GM19395 (cell line): ENCODE data around the gene CTSC.

Source experiments
- ATAC-seq: cut with Tn5 transposase; IDR thresholded peaks from one replicate; pipeline ENCODE4 v1.9.1; 2021; ENCODE audit warnings: mild to moderate bottlenecking, moderate library complexity; ENCODE audit not compliant: unreplicated experiment

The CTSC gene

GRCh38 chr11:88337181-88337986, at the start of gene CTSC:
Gene CTSC (minus strand): TSS chr11:88337736. CDS start chr11:88337672, 64 bp downstream.
- ATAC-seq, result peak; percentile 91

DNA sequence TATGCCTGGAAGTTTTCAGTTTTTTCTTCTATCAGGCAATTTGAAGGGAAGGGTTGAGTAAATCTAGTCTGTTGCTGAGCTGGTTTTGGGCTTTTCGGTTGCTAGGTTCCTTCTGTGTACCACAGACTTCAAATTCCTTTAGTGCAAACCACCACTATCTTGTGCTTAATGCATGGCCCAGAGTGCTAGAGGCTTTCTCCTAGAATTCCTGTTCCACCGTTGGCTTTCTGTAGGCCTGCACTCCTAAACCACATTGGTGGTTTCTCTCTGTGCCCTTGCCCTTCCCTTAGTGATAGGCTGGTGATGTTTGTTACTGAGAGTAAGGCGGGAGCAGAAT, 47.1 kb upstream of the CTSC start:
- no peak for ATAC-seq

- no peak for ATAC-seq
These were observed 46.6 kb upstream of the CTSC start for GRCh38 chr11:88384004-88384668.

DNA sequence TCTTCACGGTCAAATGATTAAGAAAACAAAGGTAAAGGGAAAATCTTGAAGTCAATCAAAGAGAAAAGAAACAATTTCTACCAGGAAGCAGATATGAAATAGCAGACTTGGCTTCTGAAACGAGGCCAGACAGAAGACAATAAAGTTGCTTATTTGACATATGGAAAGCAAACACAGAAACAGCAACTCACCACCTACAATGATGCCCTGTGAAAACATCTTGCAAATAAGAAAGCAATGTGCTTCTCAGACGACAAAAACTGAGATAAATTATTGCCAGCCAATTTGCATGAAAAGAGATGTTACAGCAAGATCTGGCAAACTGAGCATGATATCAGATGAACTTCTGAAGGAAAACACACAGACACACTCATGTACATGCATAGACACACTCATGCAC, 45.9 kb upstream of the CTSC start:
- ATAC-seq, result no peak

DNA sequence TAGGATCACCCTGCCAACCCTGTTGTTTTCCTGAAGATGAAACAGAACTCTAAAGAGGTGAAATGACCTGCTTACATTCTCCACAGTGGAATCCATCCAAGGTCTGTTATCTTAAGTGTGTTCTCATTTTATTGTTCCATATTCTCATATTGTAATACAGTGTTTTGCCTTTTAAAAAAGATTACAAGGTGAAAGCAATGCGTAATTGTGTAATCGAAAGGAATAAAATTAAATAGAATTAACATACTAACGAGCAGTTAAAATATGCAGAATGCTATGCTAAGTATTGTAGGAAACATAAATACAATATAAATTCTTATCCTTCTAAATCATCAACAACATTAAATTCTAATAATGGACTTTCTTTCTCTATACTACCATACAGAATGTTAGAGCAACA, 41.6 kb upstream of the CTSC start:
- ATAC-seq, result no peak

DNA sequence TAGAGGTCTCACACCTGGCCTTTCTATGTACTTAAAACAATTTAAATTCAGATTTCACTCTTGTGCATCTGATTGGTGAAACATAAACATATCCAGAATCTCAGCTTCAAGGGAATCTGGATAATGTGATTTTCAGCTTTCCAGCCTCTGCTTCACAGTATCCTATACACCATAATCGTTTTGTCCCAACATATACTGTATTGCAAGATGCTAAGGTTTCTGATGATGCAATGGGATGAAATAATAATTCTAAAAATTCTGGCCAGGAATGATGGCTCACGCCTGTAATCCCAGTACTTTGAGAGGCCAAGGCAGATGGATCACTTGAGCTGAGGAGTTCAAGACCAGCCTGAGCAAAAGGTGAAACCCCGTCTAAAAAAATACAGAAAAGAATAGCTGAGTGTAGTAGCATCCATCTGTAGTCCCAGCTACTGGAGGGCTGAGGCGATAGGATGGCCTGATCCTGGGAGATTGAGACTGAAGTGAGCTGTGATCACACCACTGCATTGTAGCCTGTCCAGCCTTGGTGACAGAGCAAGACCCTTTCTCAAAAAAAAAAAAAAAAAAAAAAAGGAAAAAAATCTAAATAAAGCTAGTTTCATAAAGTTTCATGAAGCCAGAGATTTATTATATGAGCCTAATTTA, 41.0 kb upstream of the CTSC start:
- ATAC-seq, result no peak

- ATAC-seq, result no peak
These were observed 40.1 kb upstream of the CTSC start for GRCh38 chr11:88377646-88378045.

GRCh38 chr11:88377144-88377543, 39.6 kb upstream of the CTSC start:
- ATAC-seq, result no peak

- ATAC-seq, result no peak
These were observed 38.5 kb upstream of the CTSC start for GRCh38 chr11:88375927-88376470.

DNA sequence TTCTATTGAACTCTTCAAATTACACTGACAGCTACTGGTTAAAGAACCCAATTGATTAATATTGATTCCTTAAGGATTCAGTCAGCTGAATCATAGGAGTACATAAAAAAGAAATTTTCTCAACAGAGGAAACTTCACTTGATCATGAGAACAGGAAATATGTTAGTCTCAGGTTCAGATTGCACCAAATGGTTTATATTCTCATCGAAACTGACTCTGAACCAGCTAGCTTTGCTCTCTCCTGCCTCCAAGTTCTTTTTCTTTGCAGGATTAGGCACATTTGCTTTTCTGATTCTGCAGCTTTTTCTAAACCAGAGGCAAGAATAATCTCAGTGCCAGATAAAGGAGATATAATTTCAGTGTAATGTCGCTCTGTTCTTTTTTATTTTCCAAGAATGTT, 33.2 kb upstream of the CTSC start:
- ATAC-seq, result no peak

DNA sequence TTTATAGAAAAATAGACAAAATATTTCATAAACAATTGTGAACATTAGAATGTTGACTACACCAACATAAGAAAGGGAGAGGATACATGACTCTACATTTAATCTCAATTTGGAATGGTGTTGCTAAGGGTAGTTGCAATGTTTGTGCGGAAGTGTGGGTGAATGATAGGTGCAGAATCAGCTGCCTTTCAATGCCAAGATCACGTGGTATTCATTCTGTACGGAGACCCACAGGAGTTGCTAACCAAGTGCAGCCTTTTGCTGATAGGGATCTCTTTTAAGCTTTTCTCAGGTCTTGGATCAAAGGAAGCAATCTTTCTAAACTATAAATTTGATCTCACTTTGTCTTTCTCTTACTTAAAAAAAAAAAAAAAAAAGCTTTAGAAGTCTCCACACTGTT, 29.8 kb upstream of the CTSC start:
- ATAC-seq, result no peak

GRCh38 chr11:88363648-88364065, 26.1 kb upstream of the CTSC start:
- ATAC-seq, result peak; percentile 36

GRCh38 chr11:88363004-88363403, 25.5 kb upstream of the CTSC start:
- no peak for ATAC-seq

DNA sequence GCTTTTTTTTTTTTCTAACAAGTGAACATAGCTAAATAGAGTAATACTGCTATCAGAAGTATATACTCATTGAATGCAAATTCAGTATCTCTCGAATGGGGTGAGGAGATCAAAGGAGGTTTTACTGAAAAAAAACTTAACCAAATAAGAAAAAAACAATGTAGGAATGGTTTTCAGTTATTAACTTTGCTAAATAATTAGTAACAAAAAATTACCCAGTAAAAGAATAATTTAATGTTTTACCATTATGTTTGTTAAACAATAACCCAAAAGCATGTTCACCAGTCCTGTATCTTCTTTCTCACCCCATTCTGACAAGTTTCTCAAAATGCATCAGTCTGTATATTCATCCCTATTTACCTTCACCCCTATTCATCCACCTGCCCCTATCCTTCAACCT, 22.6 kb upstream of the CTSC start:
- ATAC-seq, result no peak

GRCh38 chr11:88359541-88359940, 22.0 kb upstream of the CTSC start:
- ATAC-seq, result peak; percentile 68

DNA sequence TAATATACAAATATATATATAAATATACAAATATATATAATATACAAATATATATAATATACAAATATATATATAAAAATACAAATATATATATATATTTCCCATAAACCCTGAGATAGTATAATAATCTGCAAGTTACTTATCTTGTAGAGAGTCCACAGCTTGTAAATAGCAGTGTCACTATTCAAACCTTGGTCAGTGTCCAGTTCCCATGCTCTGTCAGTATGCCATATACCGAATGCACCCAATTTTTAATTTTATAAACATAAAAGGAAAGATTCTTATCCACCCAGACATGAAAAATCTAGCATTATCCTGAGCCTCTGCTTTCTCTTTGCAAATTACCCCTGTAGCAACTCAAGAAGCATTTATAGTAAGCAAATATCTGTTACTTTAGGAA, 21.6 kb upstream of the CTSC start:
- ATAC-seq, result no peak

DNA sequence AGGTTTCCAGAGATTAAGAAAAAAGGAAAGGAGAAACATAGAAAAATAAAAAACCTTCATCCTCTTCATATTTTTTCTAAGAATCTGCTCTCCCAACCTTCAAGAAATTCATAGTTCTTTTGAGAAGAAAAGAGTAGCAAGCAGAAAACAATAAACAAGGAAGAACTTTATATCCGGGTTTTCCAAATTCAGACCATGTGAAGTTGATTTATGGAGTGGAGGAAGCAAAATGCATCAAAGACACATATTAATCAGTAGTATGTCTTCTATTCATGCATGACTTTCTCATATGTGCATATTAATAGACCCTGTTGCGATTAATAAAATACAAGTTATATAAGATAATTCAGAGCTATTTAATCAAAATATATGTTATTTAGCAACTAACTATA, 20.5 kb upstream of the CTSC start:
- ATAC-seq, result no peak

DNA sequence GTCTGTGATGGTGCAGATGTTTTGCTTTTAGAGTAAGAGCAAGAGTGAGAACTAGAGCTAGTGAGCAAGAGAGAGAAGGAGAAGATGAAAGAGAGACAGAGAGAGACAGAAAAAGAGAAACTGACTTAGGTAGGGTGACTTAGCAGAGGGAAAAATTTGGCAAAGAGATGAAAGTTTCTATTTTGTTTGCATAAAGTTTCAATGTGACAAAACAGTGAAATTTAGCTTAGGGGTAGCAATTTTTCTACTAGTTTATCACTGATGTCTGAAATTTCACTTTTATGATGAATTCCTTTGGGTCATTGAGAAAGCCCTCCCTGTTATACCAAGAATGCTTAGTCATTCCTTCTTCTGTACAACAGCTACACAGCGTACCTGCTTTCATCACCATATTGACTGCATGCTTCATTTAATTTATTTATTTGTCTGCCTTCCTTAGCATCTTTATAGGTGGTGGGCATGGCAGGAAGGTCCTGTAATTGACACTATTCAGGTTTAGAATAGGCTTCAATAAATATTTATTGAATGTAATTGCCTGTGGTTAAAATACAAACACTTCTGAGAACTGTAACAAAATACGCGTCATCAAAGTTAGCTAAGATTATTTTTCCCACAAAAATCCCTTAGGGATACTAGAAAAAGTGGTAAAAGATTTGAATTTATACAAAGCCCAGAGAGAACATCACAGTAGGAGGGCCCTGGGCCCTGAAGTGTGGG, 19.9 kb upstream of the CTSC start:
- ATAC-seq, result peak; percentile 71

GRCh38 chr11:88355887-88356286, 18.4 kb upstream of the CTSC start:
- no peak for ATAC-seq

DNA sequence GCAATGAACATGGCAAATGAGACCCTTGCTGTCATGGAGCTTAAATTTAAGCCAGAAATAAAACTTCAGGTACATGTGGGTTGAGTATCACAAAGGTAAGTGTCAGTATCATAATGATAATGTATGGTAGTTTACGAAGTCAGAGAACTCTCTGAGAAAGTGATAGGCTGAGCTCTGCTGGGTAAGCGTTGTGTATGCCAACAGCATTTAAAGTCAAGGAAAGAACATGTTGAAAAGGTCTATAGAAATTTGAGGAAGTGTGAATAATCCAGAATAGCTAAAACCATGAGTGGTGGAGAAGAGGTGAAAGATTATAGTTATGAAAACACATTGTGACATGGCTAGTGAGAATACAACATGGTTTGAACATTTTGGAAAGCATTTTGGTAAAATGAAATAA, 17.4 kb upstream of the CTSC start:
- ATAC-seq, result no peak

DNA sequence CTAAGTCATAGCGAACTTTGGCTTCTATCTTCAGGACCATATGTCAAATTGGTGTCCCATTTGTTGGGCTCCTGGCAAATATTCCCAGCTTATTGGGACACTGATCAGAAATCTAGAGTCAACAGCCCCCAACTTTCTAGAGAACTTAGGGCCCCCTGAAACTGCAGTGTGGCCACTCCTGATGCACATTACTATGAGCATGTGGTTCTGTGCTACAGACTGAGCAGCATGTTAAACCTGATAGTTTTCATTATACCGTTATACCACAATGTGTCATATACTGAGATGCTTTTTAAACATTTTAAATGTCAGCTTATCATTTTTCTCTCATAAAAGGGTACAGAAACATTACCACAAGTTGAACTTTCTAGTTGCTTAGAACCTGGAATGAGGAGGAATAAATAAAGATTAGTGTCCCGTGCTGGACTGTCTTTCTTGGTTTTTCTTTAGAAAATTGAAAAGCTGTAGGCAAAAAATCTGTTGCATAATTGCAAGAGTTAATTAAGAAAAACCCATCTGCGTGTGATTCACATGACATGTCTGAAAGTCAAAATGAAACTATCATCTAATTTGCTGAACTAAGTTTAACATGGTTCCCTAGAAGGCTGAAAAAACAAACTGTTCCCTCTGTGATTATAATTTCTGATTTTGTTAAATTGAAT, 16.4 kb upstream of the CTSC start:
- peak; percentile 31 for ATAC-seq
